ENCODE results near the gene ENTREP3. TPM values are rescaled to one million over a fixed set of nuclear protein-coding genes. Genes with fewer than 3 reads are reported as not detected.

Gene ENTREP3
- total RNA-seq, 2 donors from 2014 or later: 22.0 to 34.2 TPM

GRCh38 chr1:155206891-155207805 lies 48.1 kb downstream of the ENTREP3 start:
- peaks cover 13% of the 10 kb centered on the region for H3K4me1 ChIP-seq
- H3K9me3 ChIP-seq: no peaks in the 10 kb centered on the region
- peak overlapping the region; percentile 91 for H3K27ac ChIP-seq
- peak; percentile 86 for TF ChIP-seq CTCF (IDR thresholded peaks at IDR 0.05)
- H3K27me3 ChIP-seq: no peaks in the 10 kb centered on the region
- DNase-seq: peak; percentile 94
- no peaks in the 10 kb centered on the region for H3K36me3 ChIP-seq
- H3K9ac ChIP-seq (ENCODE audit: low read depth in 2 of 2, low read length in 2 of 2): peak overlapping the region; percentile 38 to 97
- no peak overlapping the region for H3K4me3 ChIP-seq
- intact Hi-C loops (cut with DNase I): no loop called here

GRCh38 chr1:155205969-155206593 lies 49.2 kb downstream of the ENTREP3 start:
- Histone ChIP-seq H3K36me3 (no peaks in the 10 kb centered on the region), H3K9ac (ENCODE audit: low read depth in 2 of 2, low read length in 2 of 2) (no peak overlapping the region), H3K4me1 (peaks cover 13% of the 10 kb centered on the region), H3K27me3 (no peaks in the 10 kb centered on the region), H3K4me3 (no peak overlapping the region), H3K9me3 (no peaks in the 10 kb centered on the region), H3K27ac (no peak overlapping the region)
- DNase-seq: no peak
- intact Hi-C loops (cut with DNase I): no loop called here
- no peak for TF ChIP-seq CTCF (IDR thresholded peaks at IDR 0.05)

- peaks cover 13% of the 10 kb centered on the region for H3K4me1 ChIP-seq
- H3K4me3 ChIP-seq: no peak overlapping the region
- DNase-seq: no peak
These were observed 50.2 kb downstream of the ENTREP3 start for GRCh38 chr1:155205035-155205434.

GRCh38 chr1:155202731-155203515 lies 52.4 kb downstream of the ENTREP3 start:
- TF ChIP-seq CTCF (IDR thresholded peaks at IDR 0.05): no peak
- H3K4me1 ChIP-seq: peaks cover 7% of the 10 kb centered on the region
- DNase-seq: no peak
- no peak overlapping the region for H3K27ac ChIP-seq
- no peaks in the 10 kb centered on the region for H3K9me3 ChIP-seq
- no peak overlapping the region for H3K4me3 ChIP-seq
- intact Hi-C loops (cut with DNase I): no loop called here
- no peak overlapping the region for H3K9ac ChIP-seq (ENCODE audit: low read depth in 2 of 2, low read length in 2 of 2)
- H3K27me3 ChIP-seq: no peaks in the 10 kb centered on the region
- no peaks in the 10 kb centered on the region for H3K36me3 ChIP-seq

More at GRCh38 chr1:155205035-155205434, 50.2 kb downstream of the ENTREP3 start:
- Histone ChIP-seq H3K27ac (no peak overlapping the region), H3K36me3 (no peaks in the 10 kb centered on the region), H3K27me3 (no peaks in the 10 kb centered on the region), H3K9ac (ENCODE audit: low read depth in 2 of 2, low read length in 2 of 2) (no peak overlapping the region), H3K9me3 (no peaks in the 10 kb centered on the region)
- intact Hi-C loops (cut with DNase I): no loop called here
- no peak for TF ChIP-seq CTCF (IDR thresholded peaks at IDR 0.05)

- H3K9me3 ChIP-seq: no peaks in the 10 kb centered on the region
- intact Hi-C loops (cut with DNase I): no loop called here
- no peak for TF ChIP-seq CTCF (IDR thresholded peaks at IDR 0.05)
- no peak for DNase-seq
- no peak overlapping the region for H3K4me3 ChIP-seq
- no peak overlapping the region for H3K27ac ChIP-seq
- no peaks in the 10 kb centered on the region for H3K27me3 ChIP-seq
- no peaks in the 10 kb centered on the region for H3K36me3 ChIP-seq
- peaks cover 4% of the 10 kb centered on the region for H3K4me1 ChIP-seq
- H3K9ac ChIP-seq (ENCODE audit: low read depth in 2 of 2, low read length in 2 of 2): no peak overlapping the region
These were observed 53.1 kb downstream of the ENTREP3 start for GRCh38 chr1:155202198-155202597.
